ENCODE measurements around the gene ATP9A.

The ATP9A gene

GRCh38 chr20:51799401-51799860 is 31.2 kb upstream of the ATP9A start:
- no peak for TF ChIP-seq CTCF (IDR thresholded peaks at IDR 0.05; ENCODE audit: low read depth, low read length)
- TF ChIP-seq, protein P1, sequence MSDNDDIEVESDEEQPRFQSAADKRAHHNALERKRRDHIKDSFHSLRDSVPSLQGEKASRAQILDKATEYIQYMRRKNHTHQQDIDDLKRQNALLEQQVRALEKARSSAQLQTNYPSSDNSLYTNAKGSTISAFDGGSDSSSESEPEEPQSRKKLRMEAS (IDR thresholded peaks at IDR 0.05; ENCODE audit: low read depth, low read length), result no peak
- TF ChIP-seq POLR2A (IDR thresholded peaks at IDR 0.05; ENCODE audit: extremely low read depth, insufficient read length), result no peak
- no peak for TF ChIP-seq MYC (IDR thresholded peaks at IDR 0.05; ENCODE audit: low read depth, low read length)
- H3K4me3 ChIP-seq (ENCODE audit: low read depth, low read length), result no peak overlapping the region
- no peak for DNase-seq (ENCODE audit: low read depth)

DNA sequence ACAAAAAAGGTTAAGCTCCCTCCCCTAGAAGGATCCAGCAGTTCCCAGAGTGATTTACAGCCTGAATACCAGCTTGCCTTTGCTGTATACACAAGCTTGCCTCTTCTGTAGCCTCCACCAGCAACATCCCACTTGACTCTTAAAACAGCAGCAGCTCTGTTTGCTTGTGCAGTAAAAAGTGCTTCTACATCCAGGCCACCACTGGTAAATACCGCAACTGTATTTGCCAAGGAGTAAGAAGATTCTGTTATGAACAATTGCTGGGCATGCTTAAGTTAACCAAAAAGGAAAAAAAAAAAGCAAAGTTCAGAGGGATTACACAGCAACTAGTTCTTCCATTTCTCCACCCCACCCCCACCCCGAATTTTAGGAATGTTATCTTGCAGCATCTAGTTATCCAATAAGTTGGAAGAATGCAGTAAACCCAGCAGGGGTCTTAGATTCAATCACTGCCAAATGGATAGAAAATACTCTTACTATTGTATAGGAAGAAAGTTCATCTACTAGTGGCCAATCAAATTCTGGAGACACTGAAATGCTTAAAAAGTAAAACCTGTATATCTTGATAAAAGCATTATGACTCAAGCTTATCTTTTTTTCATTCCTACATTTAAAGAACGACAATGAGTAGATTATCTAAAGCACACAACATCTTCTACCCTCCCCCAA is 29.3 kb upstream of the ATP9A start:
- no peak for DNase-seq (ENCODE audit: low read depth)
- no peak overlapping the region for H3K4me3 ChIP-seq (ENCODE audit: low read depth, low read length)

DNA sequence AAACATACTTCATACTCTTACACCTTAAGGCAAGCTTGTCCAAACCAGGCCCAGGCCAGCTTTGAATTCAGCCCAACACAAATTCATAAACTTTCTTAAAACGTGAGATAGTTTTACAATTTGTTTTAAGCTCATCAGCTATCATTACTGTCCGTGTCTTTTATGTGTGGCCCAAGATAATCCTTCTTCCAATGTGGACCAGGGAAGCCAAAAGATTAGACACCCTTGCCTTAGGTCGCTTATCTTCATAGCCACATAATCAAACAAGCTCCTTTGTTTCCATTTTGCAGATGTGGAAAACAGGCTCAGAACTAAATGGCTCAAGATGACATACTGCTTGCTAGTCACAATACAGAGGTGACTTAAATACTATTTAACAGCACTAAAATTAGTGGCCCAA is 28.1 kb upstream of the ATP9A start:
- TF ChIP-seq, protein P1 (IDR thresholded peaks at IDR 0.05; ENCODE audit: low read depth, low read length), result no peak
- TF ChIP-seq CTCF (IDR thresholded peaks at IDR 0.05; ENCODE audit: low read depth, low read length) (no peak), POLR2A (IDR thresholded peaks at IDR 0.05; ENCODE audit: extremely low read depth, insufficient read length) (no peak), MYC (IDR thresholded peaks at IDR 0.05; ENCODE audit: low read depth, low read length) (no peak)
- no peak overlapping the region for H3K4me3 ChIP-seq (ENCODE audit: low read depth, low read length)

More for the DNA sequence above, 29.3 kb upstream of the ATP9A start:
- TF ChIP-seq, protein P1 (IDR thresholded peaks at IDR 0.05; ENCODE audit: low read depth, low read length), result no peak
- TF ChIP-seq CTCF (IDR thresholded peaks at IDR 0.05; ENCODE audit: low read depth, low read length), result no peak
- TF ChIP-seq POLR2A (IDR thresholded peaks at IDR 0.05; ENCODE audit: extremely low read depth, insufficient read length), result no peak
- no peak for TF ChIP-seq MYC (IDR thresholded peaks at IDR 0.05; ENCODE audit: low read depth, low read length)

DNA sequence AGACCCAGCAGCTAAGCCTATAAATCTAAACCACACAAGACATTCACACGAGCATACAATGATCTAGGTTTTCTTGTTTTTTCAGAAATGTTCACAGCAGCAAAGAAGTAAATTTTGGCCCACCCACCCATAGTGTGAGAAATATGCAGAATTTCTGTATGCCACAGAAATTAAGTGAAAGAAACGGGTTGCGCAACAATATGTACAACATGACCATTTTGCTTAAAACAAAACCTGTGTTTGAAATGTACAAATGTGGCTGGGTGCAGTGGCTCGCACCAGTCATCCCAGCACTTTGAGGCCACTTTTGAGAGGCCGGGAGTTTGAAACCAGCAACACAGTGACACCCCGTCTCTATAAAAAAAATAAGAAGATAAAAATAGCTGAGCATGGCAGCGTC is 24.8 kb upstream of the ATP9A start:
- TF ChIP-seq MYC (IDR thresholded peaks at IDR 0.05; ENCODE audit: low read depth, low read length), result no peak
- TF ChIP-seq POLR2A (IDR thresholded peaks at IDR 0.05; ENCODE audit: extremely low read depth, insufficient read length), result no peak
- no peak for TF ChIP-seq CTCF (IDR thresholded peaks at IDR 0.05; ENCODE audit: low read depth, low read length)
- TF ChIP-seq, protein P1 (IDR thresholded peaks at IDR 0.05; ENCODE audit: low read depth, low read length), result no peak
- DNase-seq (ENCODE audit: low read depth), result no peak
- H3K4me3 ChIP-seq (ENCODE audit: low read depth, low read length), result no peak overlapping the region

More for the DNA sequence above, 28.1 kb upstream of the ATP9A start:
- no peak for DNase-seq (ENCODE audit: low read depth)

GRCh38 chr20:51791626-51792025 is 23.4 kb upstream of the ATP9A start:
- no peak for DNase-seq (ENCODE audit: low read depth)
- no peak overlapping the region for H3K4me3 ChIP-seq (ENCODE audit: low read depth, low read length)
- TF ChIP-seq POLR2A (IDR thresholded peaks at IDR 0.05; ENCODE audit: extremely low read depth, insufficient read length) (no peak), MYC (IDR thresholded peaks at IDR 0.05; ENCODE audit: low read depth, low read length) (no peak), CTCF (IDR thresholded peaks at IDR 0.05; ENCODE audit: low read depth, low read length) (no peak)
- TF ChIP-seq, protein P1 (IDR thresholded peaks at IDR 0.05; ENCODE audit: low read depth, low read length), result no peak
